Measurements from ENCODE around the gene LGALSL. TPM values are rescaled to one million over a fixed set of nuclear protein-coding genes. Genes with fewer than 3 reads are reported as not detected.

The LGALSL gene
- total RNA-seq, 1 donor, result 3.6 TPM

DNA sequence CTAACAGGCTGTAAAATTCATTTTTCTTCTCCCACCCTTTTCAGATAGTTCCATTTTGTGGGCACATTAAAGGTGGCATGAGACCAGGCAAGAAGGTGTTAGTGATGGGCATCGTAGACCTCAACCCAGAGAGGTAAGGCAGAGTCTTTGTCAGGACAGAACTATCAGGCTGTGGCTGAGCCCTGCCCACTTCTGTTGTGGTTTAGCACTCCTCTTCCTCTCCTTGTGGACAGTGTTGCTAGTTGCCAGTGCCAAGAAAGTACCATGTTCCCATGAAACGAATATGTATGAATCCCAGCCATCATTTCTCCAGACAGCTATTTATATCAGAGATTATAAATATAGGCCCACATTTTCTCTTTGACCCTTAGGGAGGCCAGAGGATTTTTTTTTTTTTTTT, 1.6 kb downstream of the LGALSL start:
- Histone ChIP-seq H3K4me3 (ENCODE audit: insufficient read depth, low read length) (no peak overlapping the region), H3K4me1 (ENCODE audit: insufficient read depth, low read length) (peaks cover 6% of the 10 kb centered on the region), H3K27me3 (ENCODE audit: insufficient read depth, low read length) (peaks cover 3% of the 10 kb centered on the region), H3K9me3 (ENCODE audit: low read depth, low read length) (no peaks in the 10 kb centered on the region), H3K27ac (ENCODE audit: low read depth, low read length) (no peak overlapping the region), H3K36me3 (ENCODE audit: insufficient read depth, low read length) (no peaks in the 10 kb centered on the region), H4K20me1 (ENCODE audit: insufficient read depth, low read length) (no peaks in the 10 kb centered on the region), H3K79me2 (ENCODE audit: insufficient read depth, low read length) (no peaks in the 10 kb centered on the region), H2AFZ (ENCODE audit: low read length) (no peak overlapping the region), H3K4me2 (ENCODE audit: insufficient read depth, low read length) (no peak overlapping the region)
- TF ChIP-seq, protein P1, sequence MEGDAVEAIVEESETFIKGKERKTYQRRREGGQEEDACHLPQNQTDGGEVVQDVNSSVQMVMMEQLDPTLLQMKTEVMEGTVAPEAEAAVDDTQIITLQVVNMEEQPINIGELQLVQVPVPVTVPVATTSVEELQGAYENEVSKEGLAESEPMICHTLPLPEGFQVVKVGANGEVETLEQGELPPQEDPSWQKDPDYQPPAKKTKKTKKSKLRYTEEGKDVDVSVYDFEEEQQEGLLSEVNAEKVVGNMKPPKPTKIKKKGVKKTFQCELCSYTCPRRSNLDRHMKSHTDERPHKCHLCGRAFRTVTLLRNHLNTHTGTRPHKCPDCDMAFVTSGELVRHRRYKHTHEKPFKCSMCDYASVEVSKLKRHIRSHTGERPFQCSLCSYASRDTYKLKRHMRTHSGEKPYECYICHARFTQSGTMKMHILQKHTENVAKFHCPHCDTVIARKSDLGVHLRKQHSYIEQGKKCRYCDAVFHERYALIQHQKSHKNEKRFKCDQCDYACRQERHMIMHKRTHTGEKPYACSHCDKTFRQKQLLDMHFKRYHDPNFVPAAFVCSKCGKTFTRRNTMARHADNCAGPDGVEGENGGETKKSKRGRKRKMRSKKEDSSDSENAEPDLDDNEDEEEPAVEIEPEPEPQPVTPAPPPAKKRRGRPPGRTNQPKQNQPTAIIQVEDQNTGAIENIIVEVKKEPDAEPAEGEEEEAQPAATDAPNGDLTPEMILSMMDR (IDR thresholded peaks at IDR 0.05; ENCODE audit: extremely low read depth, low read depth, low read length), result no peak
- DNase-seq (ENCODE audit: insufficient read length, low spot score, missing footprints), result peak; percentile 57

- H2AFZ ChIP-seq (ENCODE audit: low read length), result no peak overlapping the region
- peaks cover 3% of the 10 kb centered on the region for H3K27me3 ChIP-seq (ENCODE audit: insufficient read depth, low read length)
- H3K4me1 ChIP-seq (ENCODE audit: insufficient read depth, low read length), result peaks cover 6% of the 10 kb centered on the region
- no peak overlapping the region for H3K4me2 ChIP-seq (ENCODE audit: insufficient read depth, low read length)
- H3K27ac ChIP-seq (ENCODE audit: low read depth, low read length), result no peak overlapping the region
- no peak overlapping the region for H3K4me3 ChIP-seq (ENCODE audit: insufficient read depth, low read length)
- DNase-seq (ENCODE audit: insufficient read length, low spot score, missing footprints), result no peak
- no peaks in the 10 kb centered on the region for H3K36me3 ChIP-seq (ENCODE audit: insufficient read depth, low read length)
- TF ChIP-seq, protein P1 (IDR thresholded peaks at IDR 0.05; ENCODE audit: extremely low read depth, low read depth, low read length), result no peak
- no peaks in the 10 kb centered on the region for H4K20me1 ChIP-seq (ENCODE audit: insufficient read depth, low read length)
- H3K79me2 ChIP-seq (ENCODE audit: insufficient read depth, low read length), result no peaks in the 10 kb centered on the region
- H3K9me3 ChIP-seq (ENCODE audit: low read depth, low read length), result no peaks in the 10 kb centered on the region
These were observed 2.3 kb downstream of the LGALSL start for GRCh38 chr2:64456293-64456692.

GRCh38 chr2:64457524-64457923, 3.6 kb downstream of the LGALSL start:
- Histone ChIP-seq H3K27ac (ENCODE audit: low read depth, low read length) (no peak overlapping the region), H3K79me2 (ENCODE audit: insufficient read depth, low read length) (no peaks in the 10 kb centered on the region), H3K27me3 (ENCODE audit: insufficient read depth, low read length) (peaks cover 3% of the 10 kb centered on the region), H3K4me3 (ENCODE audit: insufficient read depth, low read length) (no peak overlapping the region), H4K20me1 (ENCODE audit: insufficient read depth, low read length) (no peaks in the 10 kb centered on the region), H3K4me2 (ENCODE audit: insufficient read depth, low read length) (no peak overlapping the region), H3K9me3 (ENCODE audit: low read depth, low read length) (no peaks in the 10 kb centered on the region), H3K4me1 (ENCODE audit: insufficient read depth, low read length) (peaks cover 6% of the 10 kb centered on the region), H3K36me3 (ENCODE audit: insufficient read depth, low read length) (no peaks in the 10 kb centered on the region), H2AFZ (ENCODE audit: low read length) (no peak overlapping the region)
- TF ChIP-seq, protein P1 (IDR thresholded peaks at IDR 0.05; ENCODE audit: extremely low read depth, low read depth, low read length), result no peak
- no peak for DNase-seq (ENCODE audit: insufficient read length, low spot score, missing footprints)

GRCh38 chr2:64459575-64459974, 5.6 kb downstream of the LGALSL start:
- no peak overlapping the region for H2AFZ ChIP-seq (ENCODE audit: low read length)

More at GRCh38 chr2:64459575-64459974, 5.6 kb downstream of the LGALSL start:
- H3K79me2 ChIP-seq (ENCODE audit: insufficient read depth, low read length), result no peaks in the 10 kb centered on the region
- H3K4me2 ChIP-seq (ENCODE audit: insufficient read depth, low read length), result no peak overlapping the region
- no peak overlapping the region for H3K4me3 ChIP-seq (ENCODE audit: insufficient read depth, low read length)
- H3K27me3 ChIP-seq (ENCODE audit: insufficient read depth, low read length), result no peaks in the 10 kb centered on the region
- H3K9me3 ChIP-seq (ENCODE audit: low read depth, low read length), result no peaks in the 10 kb centered on the region
- no peak for DNase-seq (ENCODE audit: insufficient read length, low spot score, missing footprints)
- no peaks in the 10 kb centered on the region for H4K20me1 ChIP-seq (ENCODE audit: insufficient read depth, low read length)
- no peaks in the 10 kb centered on the region for H3K36me3 ChIP-seq (ENCODE audit: insufficient read depth, low read length)
- no peak overlapping the region for H3K27ac ChIP-seq (ENCODE audit: low read depth, low read length)
- peaks cover 4% of the 10 kb centered on the region for H3K4me1 ChIP-seq (ENCODE audit: insufficient read depth, low read length)
- TF ChIP-seq, protein P1 (IDR thresholded peaks at IDR 0.05; ENCODE audit: extremely low read depth, low read depth, low read length), result no peak

Data from osteoblast (primary cell).